T-helper 1 cell treated with Interleukin-12 subunit alpha and Interleukin-12 subunit beta and Interleukin-4 antibody, amounts not matched to agents 30 μg/mL and 1 μg/mL, for 36 hours (primary cell): ENCODE results near the gene PLEKHJ1.
"Not testable (repeated sequence)": the region's sequence is repeated elsewhere in the genome, so short reads cannot be mapped to it uniquely, and the experiment has no call there.

Experiments
- H3K27ac Mint-ChIP-seq: one replicate; pipeline ENCODE4 v1.8.0; 2021; ENCODE audit warnings: mild to moderate bottlenecking, mixed read lengths
- H3K27me3 Mint-ChIP-seq: one replicate; pipeline ENCODE4 v1.8.0; 2021; ENCODE audit warnings: low read depth, mixed read lengths
- H3K36me3 Mint-ChIP-seq: one replicate; pipeline ENCODE4 v1.8.0; 2021; ENCODE audit warnings: low read depth, mixed read lengths
- H3K4me1 Mint-ChIP-seq: one replicate; pipeline ENCODE4 v1.8.0; 2021; ENCODE audit warnings: low read depth, mixed read lengths
- H3K4me3 Mint-ChIP-seq: one replicate; pipeline ENCODE4 v1.8.0; 2021; ENCODE audit warnings: mild to moderate bottlenecking, moderate library complexity, mixed read lengths
- H3K9me3 Mint-ChIP-seq: one replicate; pipeline ENCODE4 v1.8.0; 2021; ENCODE audit warnings: mixed read lengths

Gene PLEKHJ1, protein sequence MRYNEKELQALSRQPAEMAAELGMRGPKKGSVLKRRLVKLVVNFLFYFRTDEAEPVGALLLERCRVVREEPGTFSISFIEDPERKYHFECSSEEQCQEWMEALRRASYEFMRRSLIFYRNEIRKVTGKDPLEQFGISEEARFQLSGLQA

DNA sequence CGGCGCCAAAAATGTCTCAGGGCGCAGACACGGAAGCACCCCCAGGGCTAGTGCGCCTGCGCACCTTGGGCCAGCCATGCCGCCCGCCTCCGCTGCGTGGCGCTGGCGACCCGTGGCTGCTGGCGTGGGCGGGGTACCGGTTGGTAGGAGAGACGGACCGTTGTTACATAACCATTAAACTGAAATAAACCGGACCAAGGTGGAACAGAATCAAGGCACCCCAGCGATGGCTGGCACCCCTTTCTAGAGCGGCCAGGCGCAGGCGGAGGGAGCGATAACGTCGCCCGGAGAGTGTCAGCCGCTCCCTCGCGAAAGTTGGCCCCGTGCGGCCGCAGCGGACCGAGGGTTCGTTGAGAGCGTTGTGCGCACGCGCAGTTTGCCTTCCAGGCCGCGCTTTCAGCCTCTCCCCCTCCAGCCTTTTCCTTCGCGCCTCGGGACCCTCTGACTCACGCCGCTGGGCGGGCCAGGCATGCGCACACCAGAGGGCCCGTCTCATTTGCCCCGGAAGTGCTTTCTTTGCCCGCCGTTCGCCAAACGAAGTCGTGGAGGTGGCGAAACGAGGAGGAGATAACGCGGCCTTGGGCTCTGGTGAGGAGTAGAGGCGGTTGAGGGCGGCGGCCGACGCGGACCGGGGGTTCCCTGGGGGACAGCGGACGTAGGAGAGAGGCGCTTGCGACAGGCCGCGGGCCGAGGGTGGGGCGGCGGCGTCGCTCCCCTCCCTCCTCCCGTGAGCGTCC, at the start of gene PLEKHJ1, which contains the start of gene SF3A2:
TSS of gene PLEKHJ1 (minus strand) at position 16 of the 737 bp plus-strand sequence. CDS start 81 bp downstream, outside the sequence.
TSS of gene SF3A2 (plus strand) at position 511 of the 737 bp plus-strand sequence. CDS start 6,595 bp downstream, outside the sequence.
- peak within 1 kb of the TSS; percentile 98 for H3K4me3 Mint-ChIP-seq
- no peaks in the 10 kb centered on the region for H3K9me3 Mint-ChIP-seq
- peak within 1 kb of the TSS; percentile 98 for H3K27ac Mint-ChIP-seq
- peaks cover 51% of the 10 kb centered on the region for H3K4me1 Mint-ChIP-seq
- peaks cover 31% of the 10 kb centered on the region for H3K36me3 Mint-ChIP-seq
- H3K27me3 Mint-ChIP-seq = no peaks in the 10 kb centered on the region

DNA sequence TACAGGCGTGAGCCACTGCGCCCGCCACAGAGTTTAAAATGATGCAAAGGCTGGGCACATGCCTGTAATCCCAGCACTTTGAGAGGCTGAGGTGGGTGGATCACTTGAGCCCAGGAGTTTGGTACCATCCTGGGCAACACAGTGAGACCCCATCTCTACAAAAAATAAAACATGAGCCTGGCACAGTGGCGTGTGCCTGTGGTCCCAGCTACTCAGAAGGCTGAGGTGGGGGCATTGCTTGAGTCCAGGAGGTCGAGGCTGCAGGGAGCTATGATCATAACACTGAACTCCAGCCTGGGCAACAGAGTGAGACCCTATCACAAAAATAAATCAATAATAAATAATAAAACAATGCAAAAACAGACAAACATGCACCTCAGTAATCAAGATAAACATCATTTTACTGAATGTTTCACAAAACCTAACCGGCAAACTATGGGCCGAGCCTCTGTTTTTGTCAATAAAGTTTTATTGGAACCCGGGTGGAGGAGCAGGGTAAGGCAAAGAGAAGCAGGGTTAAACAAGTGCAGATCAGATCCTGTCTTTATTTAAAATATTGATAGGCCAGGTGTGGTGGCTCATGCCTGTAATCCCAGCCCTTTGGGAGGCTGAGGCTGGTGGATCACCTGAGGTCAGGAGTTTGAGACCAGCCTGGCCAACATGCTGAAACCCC, 47.8 kb upstream of the PLEKHJ1 start:
- Mint-ChIP-seq H3K27me3 (peaks cover 6% of the 10 kb centered on the region), H3K4me3 (no peak overlapping the region), H3K4me1 (peaks cover 13% of the 10 kb centered on the region), H3K36me3 (peaks cover 2% of the 10 kb centered on the region), H3K9me3 (no peaks in the 10 kb centered on the region), H3K27ac (no peak overlapping the region)

DNA sequence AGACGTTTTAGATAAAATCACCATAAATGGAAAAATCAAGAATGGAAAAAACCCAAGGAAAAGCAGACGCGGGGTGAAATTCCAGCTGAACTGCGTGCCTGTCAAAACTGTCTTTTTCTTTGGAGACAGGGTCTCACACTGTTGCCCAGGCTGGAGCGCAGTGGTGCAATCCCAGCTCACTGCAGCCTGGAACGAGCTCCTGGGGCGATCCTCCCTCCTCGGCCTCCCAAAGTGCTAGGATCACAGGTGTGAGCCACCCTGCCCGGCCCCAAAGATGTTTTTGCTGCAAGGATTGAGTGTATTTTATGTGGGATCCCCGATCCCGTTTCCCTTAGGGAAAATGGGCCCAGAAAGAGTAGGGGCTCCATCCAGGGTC, 46.7 kb upstream of the PLEKHJ1 start:
- H3K4me3 Mint-ChIP-seq = peak overlapping the region; percentile 14
- H3K4me1 Mint-ChIP-seq = peaks cover 5% of the 10 kb centered on the region
- H3K36me3 Mint-ChIP-seq = no peaks in the 10 kb centered on the region
- H3K27me3 Mint-ChIP-seq = peaks cover 6% of the 10 kb centered on the region
- H3K27ac Mint-ChIP-seq = no peak overlapping the region
- H3K9me3 Mint-ChIP-seq = no peaks in the 10 kb centered on the region

DNA sequence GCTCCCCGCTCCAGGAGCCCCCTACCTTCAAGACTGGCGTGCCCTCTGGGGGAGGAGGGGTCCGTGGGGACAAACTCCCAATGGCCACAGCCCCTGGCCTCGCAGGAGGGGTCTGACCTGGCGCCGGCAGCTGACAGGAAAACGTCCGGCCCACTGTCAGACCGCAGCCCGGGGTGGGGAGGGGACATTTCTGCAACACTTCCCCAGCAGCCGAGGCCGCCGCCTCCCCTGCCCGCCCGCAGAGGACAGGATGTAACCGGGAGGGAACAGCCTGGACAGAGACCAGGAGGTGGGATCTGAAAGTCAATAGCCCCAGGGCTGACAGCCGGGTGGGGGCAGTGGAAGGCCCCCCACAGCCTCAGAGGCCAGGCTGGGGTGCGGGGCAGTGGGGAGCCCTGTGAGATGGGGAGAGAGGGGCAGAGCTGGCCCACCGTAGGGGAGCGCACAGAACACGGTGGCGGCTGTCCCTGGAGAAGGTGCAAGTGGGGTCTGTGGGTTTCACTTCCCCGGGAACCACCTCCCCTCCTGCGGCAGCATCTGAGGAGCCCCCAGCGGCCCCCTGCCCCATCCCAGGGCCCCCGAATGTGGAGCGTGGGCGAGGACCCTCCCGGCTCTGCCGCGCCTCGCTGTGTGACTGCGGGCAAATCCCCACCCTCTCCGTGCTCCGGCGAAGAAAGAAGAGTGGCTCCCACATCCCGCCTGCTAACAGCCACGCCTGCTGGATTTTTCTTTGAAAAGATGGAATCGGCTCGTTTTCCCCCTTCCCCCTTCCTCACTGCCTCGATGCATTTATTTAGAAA, 46.1 kb upstream of the PLEKHJ1 start, which contains the start of gene PEAK3:
TSS of gene PEAK3 (minus strand) at position 114 of the 800 bp plus-strand sequence. CDS start 1,244 bp downstream, outside the sequence.
- H3K27ac Mint-ChIP-seq = no peak within 1 kb of the TSS
- H3K9me3 Mint-ChIP-seq = no peaks in the 10 kb centered on the region
- H3K27me3 Mint-ChIP-seq = peaks cover 6% of the 10 kb centered on the region
- H3K4me3 Mint-ChIP-seq = peak within 1 kb of the TSS; percentile 73
- H3K4me1 Mint-ChIP-seq = peaks cover 5% of the 10 kb centered on the region
- H3K36me3 Mint-ChIP-seq = peaks cover 2% of the 10 kb centered on the region

DNA sequence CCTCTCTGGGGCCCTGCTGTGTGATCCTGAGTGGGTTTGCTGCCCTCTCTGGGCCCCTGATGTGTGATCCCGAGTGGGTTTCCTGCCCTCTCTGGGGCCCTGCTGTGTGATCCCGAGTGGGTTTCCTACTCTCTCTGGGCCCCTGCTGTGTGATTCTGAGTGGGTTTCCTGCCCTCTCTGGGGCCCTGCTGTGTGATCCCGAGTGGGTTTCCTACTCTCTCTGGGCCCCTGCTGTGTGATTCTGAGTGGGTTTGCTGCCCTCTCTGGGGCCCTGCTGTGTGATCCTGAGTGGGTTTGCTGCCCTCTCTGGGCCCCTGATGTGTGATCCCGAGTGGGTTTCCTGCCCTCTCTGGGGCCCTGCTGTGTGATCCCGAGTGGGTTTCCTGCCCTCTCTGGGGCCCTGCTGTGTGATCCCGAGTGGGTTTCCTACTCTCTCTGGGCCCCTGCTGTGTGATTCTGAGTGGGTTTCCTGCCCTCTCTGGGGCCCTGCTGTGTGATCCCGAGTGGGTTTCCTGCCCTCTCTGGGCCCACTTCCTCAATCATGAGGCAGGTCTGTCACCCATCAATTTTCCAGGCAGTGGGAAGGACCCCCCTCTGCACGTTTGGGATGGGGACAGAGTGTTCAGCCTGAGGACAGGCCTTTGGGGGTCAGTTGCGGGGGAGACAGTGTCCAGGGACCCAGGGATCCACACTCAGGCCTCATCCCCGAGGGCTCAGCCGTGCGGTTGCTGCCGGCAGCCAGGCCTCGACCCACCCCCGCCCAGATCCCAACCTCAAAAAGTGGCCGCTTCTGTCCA, 45.3 kb upstream of the PLEKHJ1 start:
- not testable (repeated sequence) for H3K4me1 Mint-ChIP-seq, H3K27ac Mint-ChIP-seq, H3K27me3 Mint-ChIP-seq, H3K9me3 Mint-ChIP-seq, H3K36me3 Mint-ChIP-seq
- H3K4me3 Mint-ChIP-seq = peak overlapping the region; percentile 73

DNA sequence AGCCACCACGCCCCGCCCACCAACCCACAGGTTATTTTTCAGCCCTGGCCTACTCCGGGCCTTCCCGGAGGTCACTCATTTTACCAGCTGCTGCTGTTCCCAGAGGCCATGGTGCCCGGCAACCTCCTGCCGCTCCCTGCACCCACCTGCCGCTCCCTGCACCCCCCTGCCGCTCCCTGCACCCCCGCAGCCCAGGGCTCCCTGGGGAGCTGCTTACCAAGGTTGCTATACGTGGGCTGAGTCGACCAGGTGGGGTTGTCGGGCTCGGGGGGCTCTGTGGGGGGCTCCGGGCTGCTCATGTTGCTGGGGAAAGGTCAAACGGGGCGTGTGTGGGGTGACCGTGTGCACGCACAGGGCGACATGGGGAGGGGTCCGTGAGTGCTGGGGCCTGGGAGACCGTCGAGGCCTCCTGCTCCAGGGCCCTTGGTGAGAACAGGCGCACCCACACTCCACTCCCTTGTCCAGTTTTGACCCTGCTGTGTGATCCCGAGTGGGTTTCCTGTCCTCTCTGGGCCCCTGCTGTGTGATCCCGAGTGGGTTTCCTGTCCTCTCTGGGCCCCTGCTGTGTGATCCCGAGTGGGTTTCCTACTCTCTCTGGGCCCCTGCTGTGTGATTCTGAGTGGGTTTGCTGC, 44.6 kb upstream of the PLEKHJ1 start:
- no peaks in the 10 kb centered on the region for H3K9me3 Mint-ChIP-seq
- peaks cover 5% of the 10 kb centered on the region for H3K4me1 Mint-ChIP-seq
- H3K27ac Mint-ChIP-seq = no peak overlapping the region
- H3K36me3 Mint-ChIP-seq = peaks cover 4% of the 10 kb centered on the region
- no peak overlapping the region for H3K4me3 Mint-ChIP-seq
- H3K27me3 Mint-ChIP-seq = peaks cover 6% of the 10 kb centered on the region

DNA sequence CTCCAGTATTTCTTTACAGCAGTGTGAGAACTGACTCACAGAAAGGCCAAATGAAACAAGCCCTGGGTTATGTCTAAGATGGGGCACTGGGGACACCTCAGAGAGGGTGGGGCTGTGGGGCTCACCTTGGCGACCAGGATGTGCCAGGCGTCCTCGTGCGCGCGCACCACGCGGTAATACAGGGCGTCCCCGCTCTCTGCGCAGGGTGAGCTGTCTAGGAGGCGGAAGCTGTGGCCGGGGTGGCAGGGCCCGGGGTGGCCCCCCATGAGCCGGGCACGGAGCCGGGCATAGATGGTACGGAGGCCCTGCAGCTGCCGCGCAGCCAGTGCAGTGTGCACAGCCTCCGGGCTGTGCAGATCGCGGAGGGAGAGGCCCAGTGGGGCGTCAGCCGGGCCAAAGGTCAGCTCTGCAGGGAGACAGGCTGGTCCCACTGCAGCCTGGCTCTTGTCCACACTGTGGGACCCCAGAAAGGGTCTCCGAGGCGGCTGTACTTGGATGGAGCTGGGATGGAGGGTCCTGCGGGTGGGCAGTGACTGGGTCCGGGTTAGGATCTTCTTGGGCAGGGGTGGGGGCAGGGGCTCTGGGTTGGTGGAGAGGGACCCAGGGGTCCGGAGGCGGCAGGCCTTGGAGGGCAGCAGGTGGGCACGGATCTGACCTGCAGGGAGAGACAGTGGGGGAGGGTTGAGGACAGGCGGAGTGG, 42.5 kb upstream of the PLEKHJ1 start:
- H3K4me1 Mint-ChIP-seq = peaks cover 14% of the 10 kb centered on the region
- H3K9me3 Mint-ChIP-seq = no peaks in the 10 kb centered on the region
- peaks cover 16% of the 10 kb centered on the region for H3K36me3 Mint-ChIP-seq
- H3K4me3 Mint-ChIP-seq = no peak overlapping the region
- peaks cover 6% of the 10 kb centered on the region for H3K27me3 Mint-ChIP-seq
- no peak overlapping the region for H3K27ac Mint-ChIP-seq

DNA sequence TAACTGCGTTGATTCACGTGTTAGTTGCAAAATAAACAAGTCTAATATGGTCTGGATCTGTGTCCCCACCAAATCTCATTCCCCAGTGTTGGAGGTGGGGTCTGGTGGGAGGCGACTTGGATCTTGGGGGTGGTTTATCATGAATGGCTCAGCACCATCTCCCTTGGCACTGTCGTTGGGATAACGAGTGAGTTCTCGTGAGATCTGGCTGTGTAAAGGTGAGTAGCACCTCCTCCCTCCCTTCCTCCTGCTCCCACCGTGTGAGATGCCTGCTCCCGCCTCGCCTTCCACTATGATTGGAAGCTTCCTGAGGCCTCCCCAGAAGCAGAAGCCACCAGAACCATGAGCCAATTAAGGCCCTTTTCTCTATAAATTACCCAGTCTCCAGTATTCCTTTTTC, 41.0 kb upstream of the PLEKHJ1 start:
- H3K4me1 Mint-ChIP-seq = peaks cover 16% of the 10 kb centered on the region
- no peaks in the 10 kb centered on the region for H3K9me3 Mint-ChIP-seq
- H3K27ac Mint-ChIP-seq = no peak overlapping the region
- no peak overlapping the region for H3K4me3 Mint-ChIP-seq
- H3K27me3 Mint-ChIP-seq = no peaks in the 10 kb centered on the region
- H3K36me3 Mint-ChIP-seq = peaks cover 22% of the 10 kb centered on the region

DNA sequence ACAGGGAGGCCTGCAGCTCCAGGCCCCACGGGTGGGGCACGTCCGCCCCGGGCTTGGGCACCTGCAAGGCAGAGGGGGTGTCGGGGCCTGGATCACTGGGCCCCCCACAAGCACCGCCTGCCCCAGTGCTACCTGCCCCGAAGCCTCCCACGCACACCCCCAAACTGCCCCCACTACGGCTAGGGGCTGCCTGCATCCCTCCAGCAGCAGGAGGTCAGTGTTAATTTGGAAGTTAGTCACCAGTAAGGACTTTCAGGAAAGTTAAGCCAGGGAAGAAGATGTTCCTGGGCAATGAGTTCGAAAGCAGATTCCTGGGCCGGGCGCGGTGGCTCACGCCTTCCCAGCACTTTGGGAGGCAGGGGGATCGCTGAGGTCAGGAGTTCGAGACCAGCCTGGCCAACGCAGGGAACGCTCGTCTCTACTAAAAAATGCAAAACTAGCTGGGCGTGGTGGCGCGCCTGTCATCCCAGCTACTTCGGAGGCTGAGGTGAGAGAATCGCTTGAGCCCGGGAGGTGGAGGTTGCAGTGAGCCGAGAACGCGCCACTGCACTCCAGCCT, 40.4 kb upstream of the PLEKHJ1 start:
- no peak overlapping the region for H3K4me3 Mint-ChIP-seq

DNA sequence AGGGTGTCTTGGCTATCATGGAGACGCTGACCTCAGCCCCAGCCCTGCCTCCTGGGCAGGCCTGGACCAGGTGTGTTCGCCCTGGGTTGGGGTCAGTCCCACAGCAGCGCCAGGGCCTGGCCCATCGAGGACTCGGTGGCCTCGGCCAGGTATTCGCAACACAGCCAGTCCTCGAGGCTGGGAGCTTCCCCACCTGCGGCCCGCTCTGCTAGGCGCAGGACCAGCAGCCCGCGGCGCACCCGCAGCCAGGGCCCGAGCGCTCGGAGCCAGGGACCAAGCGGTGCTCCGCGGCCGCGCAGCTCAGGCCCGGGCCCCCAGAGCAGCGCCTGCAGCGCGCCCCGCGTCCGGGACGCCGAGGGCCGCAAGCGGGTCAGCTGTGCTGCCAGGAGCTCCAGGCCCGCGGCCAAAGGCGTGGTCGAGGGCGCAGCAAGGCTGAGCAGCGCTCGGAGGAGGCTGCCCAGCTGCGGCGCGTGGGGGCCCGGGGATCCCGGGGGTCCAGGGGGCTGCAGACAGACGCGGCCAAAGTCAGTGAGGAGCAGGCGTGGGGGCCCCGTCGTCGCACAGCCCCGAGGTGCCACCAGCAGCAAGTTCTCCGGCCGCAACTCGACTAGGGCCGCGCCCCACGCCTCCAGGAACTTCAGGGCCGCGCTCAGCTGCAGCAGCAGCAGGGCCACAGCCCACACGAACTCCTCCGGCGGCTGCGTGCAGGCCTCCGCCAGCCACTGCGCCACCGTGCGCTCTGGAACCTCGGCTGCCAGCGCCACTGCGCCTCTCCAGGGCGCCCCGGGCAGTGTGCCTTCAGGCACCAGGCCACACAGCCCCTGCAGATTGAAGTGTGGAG, 39.7 kb upstream of the PLEKHJ1 start:
- no peaks in the 10 kb centered on the region for H3K9me3 Mint-ChIP-seq
- H3K4me3 Mint-ChIP-seq = no peak overlapping the region
- H3K4me1 Mint-ChIP-seq = peaks cover 19% of the 10 kb centered on the region
- peaks cover 29% of the 10 kb centered on the region for H3K36me3 Mint-ChIP-seq
- H3K27ac Mint-ChIP-seq = no peak overlapping the region
- H3K27me3 Mint-ChIP-seq = no peaks in the 10 kb centered on the region

More for the DNA sequence above, 40.4 kb upstream of the PLEKHJ1 start:
- H3K27ac Mint-ChIP-seq = no peak overlapping the region
- H3K4me1 Mint-ChIP-seq = peaks cover 17% of the 10 kb centered on the region
- H3K9me3 Mint-ChIP-seq = no peaks in the 10 kb centered on the region
- peaks cover 26% of the 10 kb centered on the region for H3K36me3 Mint-ChIP-seq
- H3K27me3 Mint-ChIP-seq = no peaks in the 10 kb centered on the region

DNA sequence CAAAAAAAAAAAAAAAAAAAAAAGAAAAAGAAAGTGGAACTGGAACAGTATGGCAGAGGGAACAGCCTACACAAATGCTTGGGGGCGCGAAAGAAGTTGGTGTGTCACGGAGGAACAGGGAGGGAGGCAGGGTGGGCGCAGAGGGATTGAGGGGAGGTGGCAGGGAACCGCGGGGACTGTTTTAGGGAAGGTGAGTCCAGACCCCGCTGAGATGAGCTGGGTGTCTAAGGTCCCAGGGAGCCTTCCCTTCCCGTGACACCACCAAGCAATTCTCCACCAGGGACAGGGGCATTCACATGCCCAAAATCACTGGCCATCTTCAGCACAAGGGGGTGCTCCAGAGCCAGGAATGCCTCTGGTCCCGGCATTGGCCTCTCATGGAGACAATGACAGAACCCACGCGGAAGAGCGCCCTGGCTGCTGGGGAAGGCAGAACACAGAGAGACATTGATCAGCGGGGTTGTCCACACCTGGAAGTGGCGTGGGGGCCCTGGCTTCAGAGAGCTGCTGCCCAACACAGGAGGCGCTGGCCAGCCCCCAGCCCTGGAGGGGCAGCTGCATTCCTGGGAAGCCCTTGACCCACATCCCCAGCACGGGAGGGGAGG, 38.9 kb upstream of the PLEKHJ1 start:
- no peaks in the 10 kb centered on the region for H3K9me3 Mint-ChIP-seq
- H3K27ac Mint-ChIP-seq = no peak overlapping the region
- H3K27me3 Mint-ChIP-seq = no peaks in the 10 kb centered on the region
- peaks cover 29% of the 10 kb centered on the region for H3K36me3 Mint-ChIP-seq
- peaks cover 19% of the 10 kb centered on the region for H3K4me1 Mint-ChIP-seq
- no peak overlapping the region for H3K4me3 Mint-ChIP-seq
